HepG2 (cell line): ENCODE measurements around the gene GPR15. TPM values are rescaled to one million over a fixed set of nuclear protein-coding genes. Genes with fewer than 3 reads are reported as not detected.
A peak's percentile ranks its signal among the peaks of the same experiment; 100 is the strongest.

Experiments
- CBX2 ChIP-seq, 2 experiments: fragments of 200-600 bp in 1 of 2; sonication (generic); formaldehyde crosslinking in 1 of 2; IDR thresholded peaks; 2 replicates each; pipeline versions ENCODE4 v1.7.0 to v1.8.1; 2018 to 2022; ENCODE audit warnings: low read depth in 2 of 2, low read length in 1 of 2, mild to moderate bottlenecking in 1 of 2, missing genetic modification reagents in 1 of 2
- GABPB1 ChIP-seq: IDR thresholded peaks from 2 replicates; pipeline ENCODE4 v1.6.1; 2016; ENCODE audit warnings: mild to moderate bottlenecking, missing genetic modification reagents, moderate library complexity, missing compliant biosample characterization
- GATA4 ChIP-seq: sonication (generic); IDR thresholded peaks from 2 replicates; pipeline ENCODE4 v1.6.1; 2016; ENCODE audit warnings: antibody characterized with exemption, low read depth, borderline replicate concordance
- HNRNPL ChIP-seq: fragments of 200-400 bp; formaldehyde crosslinking; IDR thresholded peaks from 2 replicates; pipeline ENCODE4 v1.6.1; 2017; ENCODE audit warnings: mild to moderate bottlenecking, low read depth, low read length
- IRF1 ChIP-seq: sonication (generic); formaldehyde crosslinking; IDR thresholded peaks from 2 replicates; pipeline ENCODE4 v1.4.0; 2020; ENCODE audit warnings: low read depth, mild to moderate bottlenecking, missing genetic modification reagents
- IRF2 ChIP-seq: IDR thresholded peaks from 2 replicates; pipeline ENCODE4 v1.6.1; 2018; ENCODE audit warnings: missing genetic modification reagents, missing compliant biosample characterization
- IRF9 ChIP-seq: sonication (generic); formaldehyde crosslinking; IDR thresholded peaks from 2 replicates; pipeline ENCODE4 v1.8.0; 2022; ENCODE audit warnings: missing genetic modification reagents, mild to moderate bottlenecking, borderline replicate concordance
- MZF1 ChIP-seq: sonication (generic); formaldehyde crosslinking; IDR thresholded peaks from 2 replicates; pipeline ENCODE4 v1.8.1; 2023; ENCODE audit warnings: mild to moderate bottlenecking, missing genetic modification reagents, borderline replicate concordance
- NFKBIZ ChIP-seq: IDR thresholded peaks from 2 replicates; pipeline ENCODE4 v1.6.1; 2018; ENCODE audit warnings: missing genetic modification reagents, missing compliant biosample characterization
- PPARG ChIP-seq: conservative IDR thresholded peaks from 2 replicates; pipeline ENCODE4 v1.6.1; 2016; ENCODE audit warnings: missing biosample characterization, missing genetic modification reagents
- RCOR2 ChIP-seq: IDR thresholded peaks from 2 replicates; pipeline ENCODE4 v1.6.1; 2016; ENCODE audit warnings: missing biosample characterization, missing genetic modification reagents
- RFX3 ChIP-seq: IDR thresholded peaks from 2 replicates; pipeline ENCODE4 v1.6.1; 2016; ENCODE audit warnings: missing biosample characterization, missing genetic modification reagents
- RNF2 ChIP-seq: fragments of 450-650 bp; conservative IDR thresholded peaks from 2 replicates; pipeline ENCODE4 v1.6.1; 2016; ENCODE audit warnings: low read depth
- STAT5B ChIP-seq: sonication (generic); formaldehyde crosslinking; IDR thresholded peaks from 2 replicates; pipeline ENCODE4 v1.4.0; 2020; ENCODE audit warnings: missing genetic modification reagents
- TBL1XR1 ChIP-seq: fragments of 150-350 bp; IDR thresholded peaks from 2 replicates; pipeline ENCODE4 v1.6.1; 2014; ENCODE audit warnings: borderline replicate concordance, low read length; ENCODE audit not compliant: partially characterized antibody
- TRAFD1 ChIP-seq: sonication (generic); formaldehyde crosslinking; IDR thresholded peaks from 2 replicates; pipeline ENCODE4 v1.5.1; 2020; ENCODE audit warnings: missing genetic modification reagents, mild to moderate bottlenecking, borderline replicate concordance
- YY1 ChIP-seq: IDR thresholded peaks from 2 replicates; pipeline ENCODE4 v1.6.1; 2011; ENCODE audit warnings: low read length, low read depth, moderate library complexity, mild to moderate bottlenecking; ENCODE audit not compliant: insufficient read depth, insufficient replicate concordance
- ZBTB43 ChIP-seq: sonication (generic); formaldehyde crosslinking; conservative IDR thresholded peaks from 2 replicates; pipeline ENCODE4 v1.4.0; 2020; ENCODE audit warnings: missing genetic modification reagents
- ZNF20 ChIP-seq: sonication (generic); formaldehyde crosslinking; IDR thresholded peaks from 2 replicates; pipeline ENCODE4 v1.4.0; 2020; ENCODE audit warnings: mild to moderate bottlenecking, moderate library complexity, missing genetic modification reagents
- ZNF260 ChIP-seq: sonication (generic); formaldehyde crosslinking; IDR thresholded peaks from 2 replicates; pipeline ENCODE4 v1.4.0; 2020; ENCODE audit warnings: missing genetic modification reagents, low read depth, mild to moderate bottlenecking, borderline replicate concordance
- ZNF264 ChIP-seq: sonication (generic); formaldehyde crosslinking; IDR thresholded peaks from 2 replicates; pipeline ENCODE4 v1.4.0; 2020; ENCODE audit warnings: missing genetic modification reagents
- ZNF350 ChIP-seq: sonication (generic); formaldehyde crosslinking; IDR thresholded peaks from 2 replicates; pipeline ENCODE4 v1.4.0; 2020; ENCODE audit warnings: mild to moderate bottlenecking, low read depth, missing genetic modification reagents, borderline replicate concordance
- ZNF530 ChIP-seq: sonication (generic); formaldehyde crosslinking; IDR thresholded peaks from 2 replicates; pipeline ENCODE4 v1.5.0; 2020; ENCODE audit warnings: low read depth, mild to moderate bottlenecking, missing genetic modification reagents
- ZNF607 ChIP-seq: sonication (generic); formaldehyde crosslinking; IDR thresholded peaks from 2 replicates; pipeline ENCODE4 v1.5.1; 2020; ENCODE audit warnings: missing genetic modification reagents, mild to moderate bottlenecking, borderline replicate concordance
- ZNF616 ChIP-seq: sonication (generic); formaldehyde crosslinking; IDR thresholded peaks from 2 replicates; pipeline ENCODE4 v1.5.0; 2020; ENCODE audit warnings: low read depth, mild to moderate bottlenecking, missing genetic modification reagents
- ZSCAN12 ChIP-seq: sonication (generic); formaldehyde crosslinking; IDR thresholded peaks from 2 replicates; pipeline ENCODE4 v1.9.0; 2021; ENCODE audit warnings: mild to moderate bottlenecking, missing genetic modification reagents
- polyA plus RNA-seq, 8 experiments: library from polyadenylated mRNA; depleted of rRNA in 3 of 8; stranded (reverse) in 7 of 8; unstranded in 1 of 8; fragments of >200 nt; fragmentation: Illumina TruSeq in 4 of 8; extraction: Trizol in 4 of 8; gene quantifications; 2 replicates each; pipeline versions ENCODE4 v1.2.1 to v1.2.3, GENCODE V29; 2011 to 2016; ENCODE audit warnings: low read depth in 4 of 8, missing spikeins in 1 of 8, mixed read lengths in 1 of 8; ENCODE audit not compliant: insufficient read depth in 1 of 8
- total RNA-seq, 5 experiments: library from RNA; depleted of rRNA; stranded (reverse); fragments of >200 nt; fragmentation: Illumina TruSeq; extraction: Trizol; gene quantifications; 2 replicates each; pipeline ENCODE4 v1.2.3, GENCODE V29; 2016; ENCODE audit warnings: low read depth in 1 of 5

Gene GPR15
- total and polyA plus RNA-seq, 2 of the 13 experiments (the other 11 are each of a cell fraction or from before 2014, with no cell fraction given), result not detected

GRCh38 chr3:98522544-98523281 is 9.1 kb upstream of the GPR15 start, which contains the start of gene CLDND1 (continued):
- TF ChIP-seq IRF2, result peak; percentile 90
- TF ChIP-seq TBL1XR1, result peak; percentile 25
- TF ChIP-seq ZNF530 (CRISPR knock-in tag), result no peak
- peak; percentile 18 for TF ChIP-seq YY1
- no peak for TF ChIP-seq ZNF260 (CRISPR knock-in tag)
- TF ChIP-seq ZNF350, result no peak; the same call in 1 of the 2 replicates
- no peak for TF ChIP-seq STAT5B (CRISPR knock-in tag)
- TF ChIP-seq ZSCAN12 (CRISPR knock-in tag), result no peak
- no peak for TF ChIP-seq PPARG (CRISPR knock-in tag)
- no peak for TF ChIP-seq TRAFD1
- TF ChIP-seq GABPB1 (CRISPR knock-in tag), result peak; percentile 94
- no peak for TF ChIP-seq HNRNPL
- no peak; the same call in 1 of the 2 replicates for TF ChIP-seq ZNF607 (CRISPR knock-in tag)
- no peak for TF ChIP-seq MZF1 (CRISPR knock-in tag)
- TF ChIP-seq IRF1 (CRISPR knock-in tag), result no peak
- no peak for TF ChIP-seq RCOR2 (CRISPR knock-in tag)
- no peak for TF ChIP-seq NFKBIZ (CRISPR knock-in tag)
- no peak for TF ChIP-seq CBX2 (IDR thresholded peaks at IDR 0.05; ENCODE audit: low read depth, low read length)
- no peak for TF ChIP-seq CBX2 (CRISPR knock-in tag; IDR thresholded peaks at IDR 0.05; ENCODE audit: low read depth)
- no peak for TF ChIP-seq RFX3 (CRISPR knock-in tag)
- TF ChIP-seq ZNF264 (CRISPR knock-in tag), result no peak; the same call in 1 of the 2 replicates
- TF ChIP-seq ZNF20 (CRISPR knock-in tag), result no peak
- TF ChIP-seq ZNF616, result no peak
- TF ChIP-seq GATA4, result no peak
- TF ChIP-seq IRF9 (CRISPR knock-in tag), result peak; percentile 84; the same call in 1 of the 2 replicates
- TF ChIP-seq ZBTB43 (CRISPR knock-in tag), result no peak
- no peak for TF ChIP-seq RNF2
